OCI-LY3 (cell line): ENCODE data around the gene RABAC1.

Source experiments
- EZH2phosphoT487 ChIP-seq: fragments of 200-600 bp; shearing (Covaris generic); IDR thresholded peaks from 2 replicates; pipeline ENCODE4 v1.6.1; 2018; ENCODE audit warnings: antibody characterized with exemption, mixed run types, low read depth
- TF ChIP-seq, protein P1 (sequence below): fragments of 200-600, 300-600 bp; sonication (generic); IDR thresholded peaks from 2 replicates; pipeline ENCODE4 v1.5.1; 2014; ENCODE audit warnings: antibody characterized with exemption, low read length, low read depth

DNA sequence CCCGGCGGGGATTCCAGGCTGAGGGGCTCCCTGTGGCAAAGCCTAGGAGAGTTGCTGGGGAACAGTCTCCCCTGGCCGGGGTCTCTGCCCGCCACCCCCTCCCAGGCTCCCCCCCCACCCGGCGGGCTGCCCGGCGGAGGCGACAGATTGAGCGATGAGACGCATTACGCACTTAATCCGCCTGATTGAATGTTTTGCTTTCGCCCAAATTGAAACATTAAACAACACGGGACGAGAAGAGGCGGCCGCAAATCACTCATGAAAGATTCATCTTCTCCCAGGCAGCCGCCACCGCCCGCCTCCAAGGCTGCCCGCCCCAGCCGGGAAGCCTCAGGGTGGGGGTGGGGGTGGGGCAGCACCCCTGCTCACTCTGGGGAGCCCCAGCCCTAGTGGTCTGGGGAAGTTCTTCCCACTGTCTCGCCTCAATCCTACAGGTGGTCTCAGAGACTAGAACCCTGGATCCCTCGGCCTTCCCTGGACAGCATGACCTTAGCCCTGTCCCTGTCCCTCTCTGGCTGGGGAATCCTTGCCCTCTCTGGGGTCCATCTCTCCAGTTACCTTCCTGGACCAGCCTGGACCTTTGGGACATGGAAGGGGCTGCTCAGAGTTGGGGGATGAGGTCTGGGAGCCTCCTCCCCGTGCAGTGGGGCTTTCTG lies 23.2 kb downstream of the RABAC1 start:
- TF ChIP-seq, protein P1, sequence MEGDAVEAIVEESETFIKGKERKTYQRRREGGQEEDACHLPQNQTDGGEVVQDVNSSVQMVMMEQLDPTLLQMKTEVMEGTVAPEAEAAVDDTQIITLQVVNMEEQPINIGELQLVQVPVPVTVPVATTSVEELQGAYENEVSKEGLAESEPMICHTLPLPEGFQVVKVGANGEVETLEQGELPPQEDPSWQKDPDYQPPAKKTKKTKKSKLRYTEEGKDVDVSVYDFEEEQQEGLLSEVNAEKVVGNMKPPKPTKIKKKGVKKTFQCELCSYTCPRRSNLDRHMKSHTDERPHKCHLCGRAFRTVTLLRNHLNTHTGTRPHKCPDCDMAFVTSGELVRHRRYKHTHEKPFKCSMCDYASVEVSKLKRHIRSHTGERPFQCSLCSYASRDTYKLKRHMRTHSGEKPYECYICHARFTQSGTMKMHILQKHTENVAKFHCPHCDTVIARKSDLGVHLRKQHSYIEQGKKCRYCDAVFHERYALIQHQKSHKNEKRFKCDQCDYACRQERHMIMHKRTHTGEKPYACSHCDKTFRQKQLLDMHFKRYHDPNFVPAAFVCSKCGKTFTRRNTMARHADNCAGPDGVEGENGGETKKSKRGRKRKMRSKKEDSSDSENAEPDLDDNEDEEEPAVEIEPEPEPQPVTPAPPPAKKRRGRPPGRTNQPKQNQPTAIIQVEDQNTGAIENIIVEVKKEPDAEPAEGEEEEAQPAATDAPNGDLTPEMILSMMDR = no peak
- no peak for TF ChIP-seq EZH2phosphoT487
